H9 (cell line): ENCODE measurements around the gene BRWD1. TPM values are rescaled to one million over a fixed set of nuclear protein-coding genes. Genes with fewer than 3 reads are reported as not detected.

ENCODE experiments used
- DNase-seq: peaks from one replicate; pipeline ENCODE4 v3.0.0-alpha.2; 2017
- H2AFZ ChIP-seq: one replicate; pipeline ENCODE4 v1.6.1; 2013; ENCODE audit warnings: mild to moderate bottlenecking, low read length, control low read depth, moderate library complexity
- H2AK5ac ChIP-seq: 2 replicates; pipeline ENCODE4 v1.6.1; 2013; ENCODE audit warnings: low read length, control low read depth, mixed read lengths; ENCODE audit not compliant: insufficient read length
- H2BK120ac ChIP-seq: one replicate; pipeline ENCODE4 v1.6.1; 2013; ENCODE audit warnings: low read depth, mild to moderate bottlenecking, low read length, control low read depth, inconsistent platforms; ENCODE audit not compliant: poor library complexity, severe bottlenecking
- H2BK12ac ChIP-seq: 2 replicates; pipeline ENCODE4 v1.6.1; 2013; ENCODE audit warnings: low read length, control low read depth, mixed read lengths, low read depth; ENCODE audit not compliant: insufficient read length
- H2BK15ac ChIP-seq: 2 replicates; pipeline ENCODE4 v1.6.1; 2013; ENCODE audit warnings: low read depth, low read length, control low read depth
- H2BK20ac ChIP-seq: one replicate; pipeline ENCODE4 v1.6.1; 2013; ENCODE audit warnings: low read depth, mild to moderate bottlenecking, low read length, control low read depth, inconsistent platforms; ENCODE audit not compliant: poor library complexity, severe bottlenecking
- H2BK5ac ChIP-seq: 2 replicates; pipeline ENCODE4 v1.6.1; 2013; ENCODE audit warnings: low read length, control low read depth, mixed read lengths; ENCODE audit not compliant: insufficient read length
- H3K14ac ChIP-seq: 2 replicates; pipeline ENCODE4 v1.6.1; 2013; ENCODE audit warnings: low read length, control low read depth; ENCODE audit not compliant: insufficient read depth
- H3K18ac ChIP-seq: 2 replicates; pipeline ENCODE4 v1.6.1; 2013; ENCODE audit warnings: low read depth, mild to moderate bottlenecking, mixed read lengths, low read length, control low read depth; ENCODE audit not compliant: insufficient read length
- H3K23ac ChIP-seq: 2 replicates; pipeline ENCODE4 v1.6.1; 2013; ENCODE audit warnings: low read length, control low read depth, mixed read lengths, low read depth; ENCODE audit not compliant: insufficient read length
- H3K23me2 ChIP-seq: 2 replicates; pipeline ENCODE4 v1.6.1; 2013; ENCODE audit warnings: low read depth, mild to moderate bottlenecking, mixed read lengths, low read length, control low read depth; ENCODE audit not compliant: insufficient read length, poor library complexity, severe bottlenecking
- H3K27ac ChIP-seq: 2 replicates; pipeline ENCODE4 v1.5.1; 2013; ENCODE audit warnings: low read length, control low read depth, mixed read lengths, low read depth; ENCODE audit not compliant: insufficient read length
- H3K27me3 ChIP-seq: 2 replicates; pipeline ENCODE4 v1.6.1; 2013; ENCODE audit warnings: low read length, control low read depth, inconsistent platforms; ENCODE audit not compliant: insufficient read depth
- H3K4ac ChIP-seq: 2 replicates; pipeline ENCODE4 v1.6.1; 2013; ENCODE audit warnings: low read depth, mild to moderate bottlenecking, control low read depth, inconsistent platforms, low read length, moderate library complexity
- H3K4me1 ChIP-seq: 2 replicates; pipeline ENCODE4 v1.6.1; 2013; ENCODE audit warnings: low read length, control low read depth, inconsistent platforms; ENCODE audit not compliant: insufficient read depth
- H3K4me2 ChIP-seq: 2 replicates; pipeline ENCODE4 v1.6.1; 2013; ENCODE audit warnings: low read length, control low read depth, mixed read lengths; ENCODE audit not compliant: insufficient read length, insufficient read depth
- H3K56ac ChIP-seq: 2 replicates; pipeline ENCODE4 v1.6.1; 2013; ENCODE audit warnings: low read depth, mild to moderate bottlenecking, mixed read lengths, low read length, control low read depth; ENCODE audit not compliant: insufficient read length
- H3K79me1 ChIP-seq: 2 replicates; pipeline ENCODE4 v1.6.1; 2013; ENCODE audit warnings: low read depth, mild to moderate bottlenecking, moderate library complexity, low read length, control low read depth, inconsistent platforms; ENCODE audit not compliant: insufficient read depth, poor library complexity, severe bottlenecking
- H3K79me2 ChIP-seq: 2 replicates; pipeline ENCODE4 v1.6.1; 2013; ENCODE audit warnings: low read length, control low read depth, inconsistent platforms; ENCODE audit not compliant: insufficient read depth
- H3K9ac ChIP-seq: 2 replicates; pipeline ENCODE4 v1.6.1; 2013; ENCODE audit warnings: low read length, control low read depth, mixed read lengths; ENCODE audit not compliant: insufficient read length; ENCODE audit errors: extremely low read depth
- H3K9me3 ChIP-seq: one replicate; pipeline ENCODE4 v1.6.1; 2013; ENCODE audit warnings: low read depth, low read length, inconsistent platforms; ENCODE audit not compliant: control insufficient read depth
- H3T11ph ChIP-seq: one replicate; pipeline ENCODE4 v1.6.1; 2013; ENCODE audit warnings: mild to moderate bottlenecking, low read length, control low read depth, inconsistent platforms
- H4K20me1 ChIP-seq: one replicate; pipeline ENCODE4 v1.6.1; 2013; ENCODE audit not compliant: control insufficient read depth, insufficient read length, insufficient read depth
- H4K5ac ChIP-seq: 2 replicates; pipeline ENCODE4 v1.6.1; 2013; ENCODE audit warnings: low read depth, mild to moderate bottlenecking, mixed read lengths, low read length, control low read depth; ENCODE audit not compliant: insufficient read length
- H4K8ac ChIP-seq: replicated peaks from 2 replicates; pipeline ENCODE4 v1.6.1; 2013; ENCODE audit warnings: low read length, control low read depth, mixed read lengths, low read depth; ENCODE audit not compliant: insufficient read length
- H4K91ac ChIP-seq: 2 replicates; pipeline ENCODE4 v1.6.1; 2013; ENCODE audit warnings: low read depth, mild to moderate bottlenecking, moderate library complexity, mixed read lengths, low read length, control low read depth; ENCODE audit not compliant: insufficient read length
- H3K27ac Mint-ChIP-seq, 3 experiments: 2 replicates in 2 of 3; 3 replicates in 1 of 3; pipeline ENCODE4 v1.8.0; 2020 to 2021; ENCODE audit warnings: mixed read lengths in 3 of 3, mild to moderate bottlenecking in 1 of 3, moderate library complexity in 1 of 3
- H3K27me3 Mint-ChIP-seq: 2 replicates; pipeline ENCODE4 v1.8.0; 2021; ENCODE audit warnings: low read depth, mild to moderate bottlenecking, moderate library complexity, mixed read lengths
- H3K36me3 Mint-ChIP-seq, 3 experiments: 2 replicates in 2 of 3; 3 replicates in 1 of 3; pipeline ENCODE4 v1.8.0; 2020 to 2021; ENCODE audit warnings: low read depth in 3 of 3, mixed read lengths in 3 of 3; ENCODE audit not compliant: insufficient read depth in 1 of 3
- H3K4me1 Mint-ChIP-seq, 2 experiments: 2 replicates each; pipeline ENCODE4 v1.8.0; 2020; ENCODE audit warnings: mixed read lengths in 2 of 2
- H3K4me3 Mint-ChIP-seq, 2 experiments: 2 replicates in 1 of 2; 3 replicates in 1 of 2; pipeline ENCODE4 v1.8.0; 2020 to 2021; ENCODE audit warnings: mild to moderate bottlenecking in 2 of 2, mixed read lengths in 2 of 2, moderate library complexity in 1 of 2
- H3K9me3 Mint-ChIP-seq, 2 experiments: 2 replicates in 1 of 2; 3 replicates in 1 of 2; pipeline ENCODE4 v1.8.0; 2020; ENCODE audit warnings: mild to moderate bottlenecking in 2 of 2, mixed read lengths in 2 of 2, moderate library complexity in 1 of 2
- CTCF ChIP-seq: fragments of 200-600 bp; sonication (generic); conservative IDR thresholded peaks from 3 replicates; pipeline ENCODE4 v1.8.0; 2021; ENCODE audit warnings: antibody characterized with exemption, mild to moderate bottlenecking
- WGBS: extraction: QIAGEN DNeasy Blood & Tissue Kit; methylation state at CpG from one replicate; pipeline ENCODE4 v1.1.7; 2013; ENCODE audit warnings: missing lambda C conversion rate, low lambda C conversion rate, mixed read lengths; ENCODE audit not compliant: insufficient read length; ENCODE audit errors: extremely low coverage; 5-methylcytosine and 5-hydroxymethylcytosine counted together
- total RNA-seq: library from RNA; stranded (reverse); gene quantifications from 2 replicates; pipeline ENCODE4 v1.2.1, GENCODE V29; 2021

BRWD1 gene
- total RNA-seq, 1 experiment from 2014 or later, result 48.4 TPM

DNA sequence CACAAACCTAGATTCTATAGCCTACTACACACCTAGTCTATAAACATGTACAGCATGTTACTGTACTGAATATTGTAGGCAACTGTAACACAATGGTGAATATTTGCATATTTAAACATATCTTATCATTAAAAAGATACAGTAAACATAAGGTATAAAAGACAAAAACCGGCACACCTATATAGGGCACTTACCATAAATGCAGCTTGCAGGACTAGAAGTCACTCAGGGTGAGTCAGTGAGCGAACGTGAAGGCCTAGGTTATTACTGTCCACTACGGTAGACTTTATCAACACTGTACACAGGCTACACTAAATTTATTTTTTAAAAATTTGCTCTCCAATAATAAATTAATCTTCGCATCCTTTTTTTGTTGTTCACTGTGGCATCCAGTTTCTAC is 143.5 kb downstream of the BRWD1 start:
- Histone ChIP-seq H3K27me3 (no peaks in the 10 kb centered on the region), H3K23ac (no peak overlapping the region), H3K79me2 (no peaks in the 10 kb centered on the region), H3K18ac (no peak overlapping the region), H3K56ac (no peak overlapping the region), H3T11ph (no peak overlapping the region), H3K79me1 (no peaks in the 10 kb centered on the region), H3K4ac (no peak overlapping the region), H2BK120ac (no peak overlapping the region), H3K9me3 (no peaks in the 10 kb centered on the region), H2BK15ac (no peak overlapping the region), H4K20me1 (no peaks in the 10 kb centered on the region), H4K8ac (no peak overlapping the region), H2AK5ac (no peak overlapping the region), H3K4me2 (no peak overlapping the region), H3K4me1 (no peaks in the 10 kb centered on the region), H2AFZ (no peak overlapping the region), H2BK12ac (no peak overlapping the region), H3K9ac (no peak overlapping the region), H2BK20ac (no peak overlapping the region), H3K14ac (no peak overlapping the region), H3K27ac (no peak overlapping the region), H4K5ac (no peak overlapping the region), H4K91ac (no peak overlapping the region), H3K23me2 (no peaks in the 10 kb centered on the region), H2BK5ac (no peak overlapping the region)
- Mint-ChIP-seq H3K4me1 (no peaks in the 10 kb centered on the region), H3K27ac (no peak overlapping the region), H3K4me3 (no peak overlapping the region), H3K9me3 (peaks cover 9 to 21% of the 10 kb centered on the region in 2 experiments), H3K27me3 (no peaks in the 10 kb centered on the region), H3K36me3 (peaks cover 23 to 40% (median 38%) of the 10 kb centered on the region in 3 experiments; a peak in 6 of 7 replicates)
- DNase-seq, result no peak
- TF ChIP-seq CTCF, result no peak
- WGBS, result no CpG with 5 or more reads among the region's 5 CpGs
